ENCODE results near the gene PCGF5.
"Not testable (repeated sequence)": the region's sequence is repeated elsewhere in the genome, so short reads cannot be mapped to it uniquely, and the experiment has no call there.

PCGF5 gene

DNA sequence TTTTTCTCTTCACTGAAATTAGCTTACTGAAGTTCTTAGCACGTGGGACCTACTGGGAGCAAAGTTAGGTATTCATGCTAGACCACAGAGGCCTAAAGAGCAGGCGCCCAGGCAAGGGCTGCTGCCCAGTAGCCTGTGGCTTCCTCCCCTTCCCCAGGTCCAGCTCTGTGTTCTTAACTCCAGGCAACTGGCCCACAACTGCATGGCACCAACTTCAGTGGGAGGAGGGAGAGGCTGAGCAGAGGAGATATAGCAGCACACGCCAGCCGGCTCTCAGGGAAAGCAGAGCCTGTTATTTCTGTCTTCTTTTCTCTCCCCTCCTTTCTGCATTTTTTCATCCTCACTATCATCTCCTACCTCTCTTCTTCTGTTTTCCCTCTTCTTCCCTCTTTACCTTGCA, 67.4 kb downstream of the PCGF5 start:
- no peak for DNase-seq

DNA sequence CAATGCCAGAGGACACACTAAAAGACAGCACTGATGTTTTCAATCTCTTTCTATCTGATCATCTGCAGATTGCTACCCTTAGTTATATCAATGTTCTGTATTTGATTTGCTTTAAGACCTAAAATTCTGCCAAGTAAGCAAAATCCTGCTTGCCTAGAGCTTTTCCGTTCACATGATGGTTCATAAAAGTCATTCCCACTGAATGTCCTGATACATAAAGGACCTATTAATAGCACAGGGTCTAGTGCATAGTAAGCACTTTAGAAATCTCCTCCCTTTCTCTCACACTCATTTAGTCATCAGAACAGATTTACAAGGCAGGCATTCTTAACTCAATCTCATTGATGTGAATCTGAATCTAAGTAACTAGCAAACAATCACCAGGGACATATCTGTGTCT, 68.8 kb downstream of the PCGF5 start:
- no peak for DNase-seq

DNA sequence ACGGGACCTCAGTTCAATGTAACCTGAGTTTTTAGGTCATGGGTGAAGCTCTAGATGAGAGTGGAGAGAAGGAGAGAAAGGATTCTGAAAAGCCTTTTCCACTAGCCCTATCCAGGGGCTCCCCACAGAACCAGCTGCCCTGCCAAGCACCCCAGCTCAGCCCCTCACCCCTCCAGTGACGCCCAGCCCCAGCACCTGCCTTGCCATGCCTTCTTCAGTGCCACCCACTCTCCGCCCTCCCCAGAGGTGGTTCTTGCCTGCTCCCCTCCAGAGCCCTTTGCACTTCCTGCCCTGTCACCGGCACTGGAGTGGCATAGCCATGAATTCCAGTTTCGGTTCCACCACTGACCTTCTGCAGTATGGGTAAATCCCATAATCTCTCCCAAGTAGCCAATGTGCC, 70.1 kb downstream of the PCGF5 start:
- DNase-seq, result no peak

DNA sequence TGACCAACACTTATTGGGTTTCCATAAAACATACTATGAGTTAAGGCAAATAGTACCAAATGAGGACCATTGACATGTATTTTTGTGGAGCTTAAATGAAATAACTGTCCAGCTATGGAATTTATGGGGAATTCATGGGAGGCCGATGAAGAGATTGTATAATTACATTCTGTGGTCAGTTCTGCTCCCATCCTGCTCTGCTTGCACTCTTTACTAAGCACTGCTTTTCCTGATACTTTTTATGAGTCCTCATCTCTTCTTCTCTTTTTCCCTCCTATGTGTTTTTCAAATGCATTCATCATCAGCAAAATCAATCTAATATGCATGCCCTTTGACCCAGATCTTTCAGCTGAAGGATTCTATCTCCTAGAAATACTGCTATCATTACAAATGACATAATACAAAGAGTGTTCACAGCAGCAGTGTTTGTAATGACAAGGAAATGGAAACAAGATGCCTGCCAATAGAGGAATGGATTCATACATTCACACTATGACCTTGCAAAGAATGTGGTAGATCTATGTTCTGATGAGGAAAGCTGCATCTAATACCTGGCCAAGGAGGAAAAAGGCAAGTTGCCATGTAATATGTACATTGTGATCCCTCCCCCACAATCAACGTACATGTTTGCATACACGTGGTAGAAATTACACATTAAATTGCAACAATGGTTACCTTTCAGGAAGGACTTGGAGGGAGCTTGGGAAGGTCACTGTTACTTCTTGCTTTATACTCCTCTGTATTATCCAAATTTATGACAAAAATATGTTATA, 73.9 kb downstream of the PCGF5 start:
- no peak for DNase-seq

DNA sequence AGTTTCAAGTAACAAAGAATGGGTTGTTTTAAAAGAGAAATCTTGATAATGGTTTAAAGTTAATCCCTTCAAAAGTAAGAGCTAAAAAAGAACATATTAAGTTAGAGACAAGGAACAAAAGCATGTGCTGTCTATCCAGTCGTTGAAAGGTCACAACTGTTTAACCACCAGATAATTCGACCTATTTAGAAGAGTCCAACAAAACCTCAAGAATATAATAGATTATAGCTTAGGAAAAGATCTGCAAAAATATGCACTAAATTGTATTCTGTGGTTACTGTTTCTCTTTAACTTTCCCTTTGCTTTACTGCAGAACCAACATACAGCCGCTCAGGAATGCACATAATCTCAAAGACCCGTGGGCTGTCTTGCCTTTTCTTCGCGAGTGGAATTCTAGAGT, 74.9 kb downstream of the PCGF5 start:
- no peak for DNase-seq

DNA sequence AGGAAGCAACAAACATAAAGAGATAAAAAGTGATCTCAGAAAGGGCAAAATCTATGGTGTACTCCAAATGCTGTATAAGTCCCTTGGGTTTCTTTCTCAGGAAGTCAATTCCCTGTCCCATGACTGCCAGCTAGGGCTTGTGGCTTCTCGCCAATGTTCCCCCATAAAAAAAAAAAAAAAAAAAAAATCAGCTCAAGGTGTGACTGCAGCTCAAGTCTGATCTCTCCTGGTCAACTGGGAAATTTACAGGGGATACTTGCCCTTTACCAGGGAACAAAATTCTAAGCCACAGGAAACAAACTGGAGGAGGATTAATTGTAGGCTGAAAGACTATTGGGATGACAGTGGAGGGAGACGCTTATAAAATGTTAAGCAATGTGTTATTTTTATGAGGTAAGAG, 76.0 kb downstream of the PCGF5 start:
- no peak for DNase-seq

DNA sequence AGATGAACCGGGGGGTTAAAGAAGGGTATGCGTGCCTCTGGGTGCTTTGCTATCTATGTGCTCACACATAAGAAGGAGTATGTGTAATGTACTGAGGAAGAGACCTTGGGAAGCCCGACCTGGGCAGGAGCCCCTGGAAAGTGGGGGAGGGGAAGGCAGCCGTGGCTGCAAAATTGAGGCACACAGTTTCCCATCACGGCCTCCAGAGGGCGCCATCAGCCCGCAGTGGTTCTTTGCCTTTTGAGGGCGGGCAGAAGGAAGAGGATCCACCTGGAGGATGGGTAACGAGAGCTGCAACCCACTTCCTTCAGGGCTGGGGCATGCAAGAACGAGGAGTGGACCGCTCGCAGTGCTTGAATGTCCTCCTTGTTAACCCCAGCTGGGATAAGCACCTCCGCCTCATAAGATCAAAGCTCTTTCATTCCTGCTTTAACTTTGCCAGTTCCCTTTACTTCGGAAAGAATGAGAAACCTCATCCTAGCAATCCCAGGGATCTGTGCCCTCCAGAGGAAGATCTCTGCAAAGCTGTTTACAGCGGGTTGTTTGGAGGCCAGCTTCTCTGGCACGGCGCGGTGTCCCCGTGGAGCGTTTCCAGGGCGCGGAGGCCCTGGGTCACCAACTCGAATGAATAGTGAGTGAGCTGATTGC, 77.9 kb downstream of the PCGF5 start:
- DNase-seq, result peak; percentile 73

DNA sequence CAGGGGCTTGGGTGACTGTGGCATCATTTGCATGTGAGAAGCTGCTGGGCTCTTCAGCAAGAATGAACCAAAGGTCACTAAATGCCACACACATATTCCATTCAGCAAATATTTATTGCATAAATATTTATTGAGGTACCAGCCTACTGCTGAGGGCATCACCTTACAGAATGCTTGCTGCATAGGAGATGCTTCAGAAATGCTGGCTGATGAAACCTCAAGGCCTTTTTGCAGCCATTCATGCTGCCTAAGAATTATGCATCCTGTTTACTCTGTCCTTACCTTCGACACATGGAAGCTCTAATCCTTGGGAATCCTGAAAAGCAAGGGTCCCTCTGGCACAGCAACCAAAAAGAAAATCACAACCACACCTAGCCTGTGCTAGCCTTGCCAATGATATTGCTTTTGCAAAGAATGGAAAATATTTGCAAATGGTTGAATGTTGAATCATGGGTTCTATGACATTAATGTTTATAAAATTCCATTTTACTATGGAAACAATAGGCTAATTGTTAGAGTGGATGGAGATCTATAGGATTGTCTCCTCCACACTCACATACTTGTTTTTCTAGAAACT, 79.6 kb downstream of the PCGF5 start:
- DNase-seq, result no peak

DNA sequence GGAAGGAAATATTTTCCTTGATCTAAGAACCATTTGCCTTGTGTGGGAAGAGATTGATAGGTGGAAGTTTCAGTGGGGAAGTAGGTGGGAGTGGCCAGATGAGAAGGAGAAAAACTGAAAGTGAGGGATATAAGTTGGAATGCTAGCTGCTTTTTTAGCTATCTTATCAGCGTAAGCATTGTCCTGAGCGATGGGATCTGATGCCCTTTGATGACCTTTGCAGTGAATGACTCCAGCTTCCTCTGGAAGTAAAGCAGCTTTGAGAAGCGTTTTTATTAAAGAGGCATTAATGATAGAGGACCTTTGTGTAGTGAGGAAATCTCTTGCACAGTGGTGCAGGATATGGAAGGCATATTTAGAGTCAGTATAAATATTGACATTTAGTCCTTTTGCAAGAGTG, 82.5 kb downstream of the PCGF5 start:
- DNase-seq, result not testable (repeated sequence)

DNA sequence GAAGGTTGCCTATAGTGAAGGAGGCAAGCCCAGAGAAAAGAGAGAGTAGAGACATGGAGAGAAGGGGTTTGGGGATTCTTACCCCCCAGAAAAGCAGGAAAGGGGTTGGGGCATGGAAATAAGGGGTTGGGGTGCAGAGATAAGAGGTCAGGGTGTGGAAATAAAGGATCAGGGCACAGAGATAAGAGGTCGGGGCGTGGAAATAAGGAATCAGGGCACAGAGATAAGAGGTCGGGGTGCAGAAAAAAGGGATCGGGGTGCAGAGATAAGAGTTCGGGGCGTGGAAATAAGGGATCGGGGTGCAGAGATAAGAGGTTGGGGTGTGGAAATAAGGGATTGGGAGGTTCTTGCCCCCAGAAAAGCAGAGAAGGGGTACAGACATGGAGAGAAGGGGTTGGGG, 85.5 kb downstream of the PCGF5 start:
- DNase-seq, result not testable (repeated sequence)

DNA sequence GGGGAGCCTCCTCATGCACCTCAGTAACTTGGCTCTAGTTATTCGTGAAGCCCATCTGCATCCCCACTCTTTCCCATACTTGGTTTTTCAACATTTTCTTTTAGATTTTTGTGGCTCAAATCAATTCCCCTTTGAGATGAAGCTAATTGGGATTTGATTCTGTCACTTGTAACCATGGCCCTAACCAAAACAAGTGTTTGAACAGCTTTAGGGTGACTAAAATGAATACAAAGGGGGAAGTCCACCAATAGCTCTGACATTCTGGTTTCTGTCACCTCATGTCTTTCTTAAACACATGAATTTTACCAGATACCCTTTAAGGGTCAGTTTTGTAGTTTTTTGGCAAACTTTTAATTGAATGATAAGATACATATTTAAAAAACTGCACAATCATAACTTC, 87.0 kb downstream of the PCGF5 start:
- DNase-seq, result no peak

DNA sequence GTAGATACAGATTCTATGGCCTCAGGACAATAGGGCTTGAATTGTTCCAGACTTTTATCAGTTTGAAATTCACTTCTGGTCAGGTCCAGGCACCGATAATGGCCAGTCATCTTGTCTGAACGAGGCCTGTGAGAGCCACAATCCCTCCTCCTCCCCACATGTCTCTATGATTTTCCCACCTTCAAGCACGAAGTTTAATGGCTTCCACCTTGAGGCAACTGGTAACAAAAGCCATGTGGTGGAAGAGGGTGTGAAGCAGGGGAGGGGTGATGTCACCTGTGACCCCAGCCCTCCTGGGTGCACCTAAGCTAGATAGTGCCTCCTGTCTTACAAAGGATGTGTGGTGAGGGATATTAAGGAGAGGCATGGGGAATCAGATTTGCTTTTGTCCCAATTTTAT, 89.2 kb downstream of the PCGF5 start:
- no peak for DNase-seq

DNA sequence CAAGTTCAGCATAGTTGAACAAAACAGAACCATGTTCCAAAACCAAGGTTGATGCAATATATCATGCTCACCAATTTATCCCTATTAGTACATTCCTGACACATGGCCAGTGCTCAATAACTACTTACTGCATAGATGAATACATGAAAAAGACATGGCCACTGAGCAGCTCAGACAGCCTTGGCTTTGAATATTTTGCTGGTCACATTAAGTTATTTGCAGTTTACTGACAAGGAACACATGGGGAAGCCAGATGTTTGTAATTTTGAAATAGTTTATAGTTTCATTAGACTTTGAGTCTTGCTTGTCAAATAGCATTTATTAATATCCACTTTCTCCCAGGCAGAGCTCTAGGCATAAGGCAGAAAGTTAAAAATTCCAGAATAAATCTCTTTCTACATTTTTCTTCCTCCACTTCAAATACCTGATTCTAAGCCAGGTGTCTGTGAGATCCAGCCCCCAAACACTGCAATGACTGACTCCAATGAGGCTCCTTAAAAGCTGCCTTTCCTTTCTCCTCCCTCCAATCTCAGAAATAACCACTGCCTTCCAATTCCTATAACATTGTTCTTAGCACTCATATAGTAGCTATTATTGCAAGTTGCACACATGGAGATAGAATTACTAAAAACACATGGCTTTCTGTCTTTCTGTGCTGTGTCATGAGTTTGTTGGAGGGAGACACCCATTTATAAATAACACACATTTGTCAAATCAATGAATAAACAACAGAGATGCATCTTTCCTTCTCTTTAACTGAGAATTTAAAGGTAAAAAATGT, 91.3 kb downstream of the PCGF5 start:
- DNase-seq, result no peak

DNA sequence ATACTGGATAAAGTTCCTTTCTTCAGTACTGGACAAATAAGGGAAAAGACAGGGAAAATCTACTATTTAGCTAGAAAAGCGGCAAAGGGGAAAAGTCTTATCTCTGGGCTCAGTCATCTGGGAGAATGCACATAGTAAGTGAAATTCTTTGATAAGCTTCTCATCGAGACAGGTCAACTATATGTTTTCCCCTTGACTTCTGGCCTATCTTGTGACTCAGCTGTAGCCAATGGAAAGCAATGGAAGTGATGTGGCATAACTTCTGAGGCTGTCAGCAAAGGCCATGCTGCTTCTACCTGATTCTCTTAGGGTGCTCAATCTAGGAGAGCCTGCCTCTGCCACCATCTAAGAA, 91.9 kb downstream of the PCGF5 start:
- no peak for DNase-seq

DNA sequence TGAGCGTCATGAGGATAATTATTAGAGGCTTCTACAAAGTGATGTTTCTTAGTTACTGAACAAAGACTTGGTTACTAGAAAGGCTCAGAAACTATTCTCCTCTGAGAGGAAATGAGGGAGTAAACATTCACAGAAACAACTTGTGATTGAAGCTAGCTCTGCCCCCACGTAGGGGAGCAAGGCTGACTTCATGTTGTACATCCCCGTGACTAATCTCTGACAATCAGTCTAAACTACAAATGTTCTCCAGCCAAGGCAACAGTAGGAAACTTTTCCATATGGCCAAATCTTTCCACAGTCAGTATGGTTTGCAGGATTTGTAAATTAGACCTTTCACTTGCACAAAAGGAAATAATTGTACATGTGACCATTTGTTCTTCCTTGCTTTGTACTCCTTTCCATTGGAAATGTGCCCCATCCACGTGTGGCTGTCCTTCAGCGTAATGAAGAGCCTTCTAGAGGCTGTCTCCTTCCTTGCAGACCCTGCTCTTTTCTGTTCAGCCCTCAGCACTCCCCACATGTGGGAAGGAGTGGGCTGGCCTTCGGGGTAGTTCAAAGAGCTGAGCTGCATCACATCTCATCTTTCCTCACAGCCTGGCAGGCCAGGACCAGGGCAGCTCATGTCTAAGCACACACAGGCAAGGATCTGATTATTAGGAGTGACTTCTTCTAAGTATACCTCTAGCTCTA, 93.5 kb downstream of the PCGF5 start:
- no peak for DNase-seq

DNA sequence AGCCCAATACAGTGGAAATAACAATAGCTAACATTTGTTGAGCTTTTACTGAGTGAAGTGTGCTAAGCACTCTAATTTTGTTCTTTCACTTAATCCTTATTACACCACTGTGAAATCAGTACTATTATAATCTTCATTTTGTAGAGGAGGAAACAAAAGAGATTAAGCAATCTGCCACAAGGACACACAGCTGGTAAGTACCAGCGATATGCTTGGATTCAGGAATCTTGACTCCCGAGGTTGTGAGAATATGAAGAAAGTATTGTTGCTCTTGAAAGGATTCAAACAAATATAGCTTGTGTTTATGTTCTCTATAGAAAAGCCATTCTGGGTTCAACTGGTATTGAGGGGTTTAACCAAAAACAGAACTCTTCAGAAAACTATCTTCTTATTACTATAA, 96.0 kb downstream of the PCGF5 start:
- DNase-seq, result no peak

DNA sequence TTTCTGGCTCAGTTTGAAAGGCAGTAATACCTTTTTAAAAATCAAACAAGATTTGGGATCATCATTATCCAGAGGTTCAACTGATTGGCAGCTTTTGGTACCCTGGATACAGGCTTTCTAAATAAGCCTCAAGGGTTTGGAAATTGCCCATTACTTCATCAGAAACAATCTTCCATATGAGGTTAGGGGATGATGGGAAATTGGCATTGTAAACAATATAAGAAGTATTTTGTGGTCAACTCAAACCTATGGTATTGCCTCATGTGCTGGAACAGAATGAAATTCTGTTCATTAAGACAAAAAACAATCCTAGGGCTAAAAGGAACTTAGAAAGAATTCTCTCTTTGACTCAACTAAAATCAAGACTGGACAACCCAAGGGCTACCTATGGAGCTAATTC, 97.1 kb downstream of the PCGF5 start:
- DNase-seq, result no peak

DNA sequence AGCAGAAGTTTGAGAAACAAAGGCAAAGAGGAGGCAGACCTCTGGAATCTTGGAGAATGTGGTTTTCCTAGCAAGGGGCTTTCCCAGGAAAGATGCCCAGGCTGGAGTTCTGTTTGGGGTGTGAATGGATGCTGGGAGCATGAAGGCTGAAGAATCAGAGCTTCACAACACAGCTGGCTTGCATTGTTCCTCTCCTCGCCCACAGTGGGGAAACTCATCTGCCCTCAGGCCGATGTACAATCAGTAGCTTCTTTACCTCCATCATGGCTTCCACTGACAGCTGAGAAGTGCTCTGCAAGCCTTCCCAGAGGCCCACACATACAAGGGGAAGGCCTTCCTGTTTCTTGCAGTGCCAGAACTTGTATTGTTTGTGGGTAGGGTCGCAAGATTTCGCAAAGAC, 98.9 kb downstream of the PCGF5 start:
- no peak for DNase-seq

DNA sequence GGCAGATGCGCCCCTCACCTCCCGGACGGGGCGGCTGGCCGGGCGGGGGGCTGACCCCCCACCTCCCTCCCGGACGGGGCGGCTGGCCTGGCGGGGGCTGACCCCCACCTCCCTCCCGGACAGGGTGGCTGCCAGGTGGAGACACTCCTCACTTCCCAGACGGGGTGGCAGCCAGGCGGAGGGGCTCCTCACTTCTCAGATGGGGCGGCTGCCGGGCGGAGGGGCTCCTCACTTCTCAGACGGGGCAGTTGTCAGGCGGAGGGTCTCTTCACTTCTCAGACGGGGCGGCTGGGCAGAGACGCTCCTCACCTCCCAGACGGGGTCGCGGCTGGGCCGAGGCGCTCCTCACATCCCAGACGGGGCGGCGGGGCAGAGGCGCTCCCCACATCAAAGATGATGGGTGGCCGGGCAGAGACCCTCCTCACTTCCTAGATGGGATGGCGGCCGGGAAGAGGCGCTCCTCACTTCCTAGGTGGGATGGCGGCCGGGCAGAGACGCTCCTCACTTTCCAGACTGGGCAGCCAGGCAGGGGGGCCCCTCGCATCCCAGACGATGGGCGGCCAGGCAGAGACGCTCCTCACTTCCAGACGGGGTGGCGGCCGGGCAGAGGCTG, 102.9 kb downstream of the PCGF5 start:
- not testable (repeated sequence) for DNase-seq

DNA sequence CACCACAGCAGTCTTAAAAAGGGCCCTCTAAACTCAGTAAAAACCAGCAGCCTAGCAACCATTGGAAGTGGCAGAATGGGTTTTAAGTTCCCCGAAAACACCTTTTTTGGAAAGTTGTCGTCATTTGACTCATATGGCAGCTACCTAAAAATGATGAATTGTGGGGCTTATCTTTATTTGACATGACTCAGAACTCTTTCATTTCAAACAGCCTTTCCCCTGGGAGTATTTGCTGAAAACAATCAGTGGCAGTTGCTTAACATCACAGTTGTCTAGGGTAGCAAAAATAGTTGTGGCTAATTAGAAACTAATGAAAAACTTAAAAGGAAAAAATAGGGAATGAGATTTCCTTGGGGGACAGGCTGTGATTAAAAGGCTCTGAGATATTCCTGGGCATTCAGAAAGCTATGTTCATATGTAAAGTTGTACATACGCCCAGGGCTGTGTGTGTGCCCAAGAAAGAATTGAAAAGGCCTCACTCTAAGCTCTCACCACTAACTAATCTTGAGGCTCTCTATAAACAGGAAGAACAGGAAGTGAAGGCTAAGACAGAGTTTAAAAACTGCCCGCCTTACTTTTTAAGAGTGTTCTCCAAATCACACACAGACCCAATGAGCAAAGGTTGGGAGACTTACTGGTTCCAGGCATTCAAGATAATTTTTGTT, 108.0 kb downstream of the PCGF5 start:
- no peak for DNase-seq
